Stimulated activated CD8-positive, alpha-beta memory T cell treated with anti-CD3 and anti-CD28 coated beads, Interleukin-4, amount 100 ng/mL, for 48 hours (primary cell): Measurements from ENCODE around the gene CDCA8.

Experiments
- DNase-seq: peaks from one replicate; pipeline ENCODE4 v3.0.0-alpha.2; 2020

Gene CDCA8

GRCh38 chr1:37692078-37692833 is at the start of gene CDCA8:
Gene CDCA8 (plus strand): TSS chr1:37692516. CDS start chr1:37692691, 175 bp downstream.
- peak; percentile 98 for DNase-seq

DNA sequence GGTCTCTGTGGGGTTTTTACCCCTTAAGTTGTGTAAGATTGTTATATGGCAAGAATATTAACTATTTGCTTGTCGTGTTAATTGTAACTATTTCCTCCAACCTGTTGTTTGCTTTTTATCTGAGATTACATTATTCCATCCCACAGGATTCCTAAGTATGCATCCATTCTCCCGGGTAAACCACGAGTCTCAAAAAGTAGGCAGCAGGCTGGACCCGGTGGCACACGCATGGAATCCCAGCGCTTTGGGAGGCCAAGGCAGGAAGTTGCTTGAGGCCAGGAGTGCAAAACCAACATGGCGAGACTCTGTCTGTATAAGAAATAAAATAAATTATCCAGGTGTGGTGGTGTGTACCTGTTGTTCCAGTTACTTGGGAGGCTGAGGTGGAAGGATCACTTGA is 45.0 kb upstream of the CDCA8 start:
- no peak for DNase-seq

GRCh38 chr1:37650173-37650572 is 42.1 kb upstream of the CDCA8 start:
- no peak for DNase-seq

- no peak for DNase-seq
These were observed 41.6 kb upstream of the CDCA8 start for GRCh38 chr1:37650721-37651120.

DNA sequence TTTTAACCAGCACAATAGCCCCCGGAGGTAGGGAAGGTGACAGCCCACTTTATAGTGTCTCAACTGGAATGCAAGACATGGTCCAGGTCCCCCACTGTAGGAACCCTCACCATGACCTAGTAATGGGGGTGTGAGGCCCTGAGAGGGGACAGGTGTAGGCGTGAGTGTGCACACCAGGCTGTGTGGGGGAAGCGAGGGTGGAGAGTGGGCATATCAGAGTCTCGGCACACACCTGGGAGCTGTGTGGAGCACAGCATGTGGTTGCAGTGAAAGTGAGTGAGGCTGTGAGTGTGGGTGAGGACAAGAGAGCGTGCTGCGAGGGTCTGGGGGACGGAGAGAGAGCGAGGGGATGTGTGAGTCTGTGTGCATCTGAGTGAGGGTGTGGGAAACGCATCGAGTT is 40.5 kb upstream of the CDCA8 start:
- no peak for DNase-seq

GRCh38 chr1:37652976-37653375 is 39.3 kb upstream of the CDCA8 start:
- DNase-seq: no peak

GRCh38 chr1:37653906-37654305 is 38.4 kb upstream of the CDCA8 start:
- no peak for DNase-seq

DNA sequence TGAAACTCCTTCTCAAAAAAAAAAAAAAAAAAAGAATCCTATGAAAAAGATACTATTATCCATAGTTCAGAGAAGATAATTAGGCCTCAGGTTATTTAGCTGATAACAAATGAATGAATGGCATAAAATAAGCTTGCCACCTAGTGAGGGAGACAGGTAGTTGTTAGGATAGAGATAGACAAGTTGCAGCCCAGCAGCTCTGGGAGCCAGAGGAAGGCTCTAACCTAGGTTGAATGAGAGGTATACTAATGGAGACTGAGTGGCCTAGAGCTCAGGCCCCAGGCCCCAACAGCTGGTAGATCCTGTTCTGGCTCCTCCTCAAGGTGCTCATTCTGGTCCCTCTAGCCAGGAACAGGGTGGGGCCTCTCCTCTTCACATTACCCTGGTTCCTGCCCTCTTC is 37.0 kb upstream of the CDCA8 start:
- no peak for DNase-seq

- DNase-seq: no peak
These were observed 36.3 kb upstream of the CDCA8 start for GRCh38 chr1:37656026-37656425.

DNA sequence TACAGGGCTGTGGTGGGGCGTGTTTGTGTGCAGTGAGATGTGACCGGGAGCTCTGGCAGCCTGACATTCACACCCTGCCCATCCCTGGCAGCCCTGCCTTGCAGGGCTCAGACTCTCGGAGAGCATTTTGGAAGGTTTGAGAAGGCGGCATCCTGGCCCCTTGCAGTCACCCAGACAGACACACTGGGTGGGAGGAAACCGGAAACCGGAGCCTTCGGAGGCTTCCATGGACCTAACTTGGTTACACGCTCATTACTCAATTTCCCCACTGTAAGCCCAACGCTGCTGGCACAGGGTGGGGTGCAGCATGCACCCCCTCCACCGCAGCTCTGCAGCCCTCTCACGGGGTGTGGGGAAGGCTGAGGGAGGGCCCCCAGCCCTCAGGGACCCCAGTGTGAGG is 35.4 kb upstream of the CDCA8 start:
- no peak for DNase-seq

DNA sequence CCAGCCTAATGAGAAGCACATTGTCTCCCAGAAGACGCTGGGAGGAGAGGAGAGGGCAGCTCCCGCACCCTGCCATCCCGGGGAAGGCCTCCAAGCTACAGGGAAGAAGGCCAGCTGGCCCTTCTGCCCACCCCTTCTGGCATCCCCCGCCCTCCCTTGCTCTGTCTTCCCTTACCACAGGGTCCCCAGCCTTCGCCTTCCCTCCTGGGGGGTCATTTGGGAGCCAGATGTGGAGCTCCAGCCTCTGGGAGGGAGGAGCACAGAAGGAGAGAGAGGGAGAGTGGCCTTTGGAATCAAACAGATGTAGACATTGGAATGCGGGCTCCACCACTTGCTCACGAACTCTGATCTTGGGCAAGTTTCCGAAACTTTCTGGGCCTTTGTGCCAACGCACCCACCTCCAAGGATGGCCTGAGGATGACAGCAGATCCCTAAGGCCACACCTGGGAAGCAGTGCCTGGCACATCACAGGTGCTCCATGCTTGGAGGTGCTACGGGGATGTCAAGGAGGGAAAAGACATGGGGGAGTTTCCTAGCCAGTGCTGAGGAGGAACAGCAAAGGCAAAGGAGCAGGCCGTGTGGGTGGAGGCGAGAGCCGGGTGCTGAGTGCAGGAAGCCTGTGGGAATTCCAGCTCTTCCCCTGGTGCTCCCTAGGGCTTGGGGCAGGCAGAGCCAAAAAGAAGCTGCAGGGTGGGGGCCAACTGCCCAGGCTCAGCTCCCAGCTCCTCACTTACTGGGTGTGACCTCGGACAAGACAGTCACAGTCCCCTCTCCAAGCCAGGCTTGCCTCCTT is 34.5 kb upstream of the CDCA8 start:
- no peak for DNase-seq

DNA sequence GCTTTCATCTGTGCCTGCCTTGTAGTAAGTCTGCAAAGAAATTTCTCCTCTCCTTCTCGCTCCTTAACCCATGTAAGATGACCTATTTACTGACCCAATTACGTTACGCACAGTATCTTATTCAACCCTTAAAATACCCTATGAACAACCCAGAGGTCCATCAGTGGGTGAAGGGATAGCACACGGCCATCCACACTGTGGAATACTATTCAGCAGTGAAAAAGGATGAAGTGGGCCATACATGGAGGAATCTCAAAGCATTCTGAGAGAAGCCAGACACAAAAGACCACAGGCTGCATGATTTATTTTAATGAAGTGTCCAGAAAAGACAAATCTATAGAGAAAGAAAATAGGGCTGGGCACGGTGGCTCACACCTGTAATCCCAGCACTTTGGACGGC is 33.8 kb upstream of the CDCA8 start:
- no peak for DNase-seq

DNA sequence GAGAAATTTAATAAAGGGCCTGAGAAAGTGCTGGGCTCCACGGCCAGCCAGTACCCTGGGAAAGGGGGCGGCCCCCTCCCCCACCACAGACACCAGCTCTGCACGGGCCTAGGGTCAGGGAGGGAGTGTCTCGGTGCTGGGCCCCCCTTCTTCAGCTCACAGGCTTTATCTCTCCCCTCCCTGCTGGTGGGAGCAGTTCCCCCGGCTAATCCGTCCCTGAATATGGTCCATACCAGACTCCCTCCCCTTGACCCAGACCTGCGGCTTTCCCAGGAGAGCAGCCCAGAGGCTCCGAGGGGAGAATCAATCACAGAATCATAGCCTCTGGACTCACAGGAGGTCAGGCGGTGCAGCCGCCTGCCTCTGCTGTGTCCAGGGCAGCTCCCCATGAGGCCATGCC is 31.7 kb upstream of the CDCA8 start:
- DNase-seq: no peak

GRCh38 chr1:37661401-37661800 is 30.9 kb upstream of the CDCA8 start:
- no peak for DNase-seq

DNA sequence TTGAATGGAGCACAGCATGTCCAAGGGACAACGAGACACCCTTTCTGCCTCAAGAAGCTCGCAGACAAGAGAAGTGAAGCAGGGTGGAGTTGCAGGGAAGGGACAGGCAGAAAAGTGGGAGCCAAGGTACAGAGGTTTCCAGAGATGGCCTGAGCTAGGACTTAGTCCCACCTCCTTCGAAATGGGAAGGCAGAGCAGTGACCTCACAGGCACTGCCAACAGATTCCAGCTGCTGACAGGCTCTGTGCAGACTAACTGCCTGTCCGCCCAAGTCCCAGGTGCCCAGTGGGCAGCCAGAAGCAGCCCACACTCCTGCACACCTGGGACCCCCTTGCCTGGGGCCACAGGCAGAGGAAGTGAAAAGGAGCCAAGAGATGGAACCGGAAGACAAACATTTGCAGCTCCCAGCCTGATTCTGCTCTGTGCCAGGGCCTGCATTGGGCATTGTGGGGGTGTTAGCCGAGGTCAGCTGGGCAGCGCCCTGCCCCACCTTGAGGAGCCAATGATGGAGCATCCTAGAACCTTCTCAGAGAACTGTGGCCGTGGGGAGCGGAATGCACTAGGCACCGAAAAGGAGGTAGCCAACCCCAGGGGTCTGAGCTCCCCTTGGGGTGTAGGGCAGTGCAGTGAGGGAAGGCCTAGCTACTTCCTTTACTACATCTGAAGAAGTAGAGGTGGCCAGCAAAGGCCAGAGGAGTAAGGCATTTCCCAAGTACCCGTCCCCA is 30.1 kb upstream of the CDCA8 start:
- DNase-seq: no peak

DNA sequence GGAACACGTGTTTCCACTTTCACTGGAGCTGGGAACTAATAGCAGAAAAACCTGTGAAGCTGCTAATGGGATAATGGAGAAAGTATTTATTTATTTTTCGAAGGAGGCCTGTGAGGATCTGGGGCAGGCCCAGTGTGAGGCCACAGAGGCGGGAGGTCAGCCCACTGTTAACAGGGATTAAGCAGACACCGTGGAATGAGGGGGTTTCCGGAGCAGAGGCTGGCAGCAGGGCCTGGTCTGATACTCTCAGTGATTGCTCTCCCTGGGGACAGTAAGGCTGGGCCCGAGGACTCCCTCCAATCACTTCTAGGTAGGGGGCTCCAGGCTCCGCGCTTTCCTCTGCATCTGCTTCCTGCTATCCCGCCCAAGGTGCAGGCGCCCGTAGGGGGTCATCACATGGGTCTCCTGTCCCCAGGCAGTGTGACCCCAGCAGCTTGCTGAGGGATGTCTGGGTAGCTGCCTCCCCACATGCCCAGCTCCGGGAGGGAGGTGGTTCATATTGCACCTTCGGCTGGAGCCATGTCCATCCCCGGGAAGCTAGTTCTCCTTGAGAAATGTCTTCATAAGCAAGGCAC is 28.8 kb upstream of the CDCA8 start:
- no peak for DNase-seq

DNA sequence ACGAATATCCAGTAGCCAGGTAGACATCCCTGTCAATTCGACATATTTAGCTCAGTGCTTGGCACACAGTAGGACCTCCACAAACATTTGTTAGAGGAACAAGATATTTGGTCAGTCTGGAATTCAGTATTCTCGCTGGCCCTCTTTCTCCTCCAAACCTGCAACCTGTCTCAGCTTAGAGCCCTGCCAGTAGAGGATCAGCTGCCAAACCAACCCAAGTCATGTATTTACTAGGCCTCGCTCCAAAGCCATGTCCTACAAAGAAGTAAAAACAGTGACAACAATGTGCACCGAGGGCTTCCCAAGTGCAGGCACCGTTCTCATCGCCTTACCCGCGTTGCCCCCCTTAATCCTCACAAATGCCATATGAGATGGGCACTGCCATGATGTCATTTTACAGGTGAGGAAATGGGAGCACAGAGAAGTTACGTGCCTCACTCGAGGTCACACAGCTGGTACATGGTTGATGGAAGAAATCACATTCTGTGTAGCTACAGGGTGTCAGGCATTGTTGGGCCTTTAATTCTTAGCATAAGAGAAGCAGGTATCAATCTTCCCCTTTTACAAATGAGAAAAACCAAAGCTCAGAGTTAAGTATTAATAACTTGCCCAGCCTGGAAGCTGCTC is 26.0 kb upstream of the CDCA8 start:
- no peak for DNase-seq

- no peak for DNase-seq
These were observed 25.2 kb upstream of the CDCA8 start for GRCh38 chr1:37667023-37667671.

DNA sequence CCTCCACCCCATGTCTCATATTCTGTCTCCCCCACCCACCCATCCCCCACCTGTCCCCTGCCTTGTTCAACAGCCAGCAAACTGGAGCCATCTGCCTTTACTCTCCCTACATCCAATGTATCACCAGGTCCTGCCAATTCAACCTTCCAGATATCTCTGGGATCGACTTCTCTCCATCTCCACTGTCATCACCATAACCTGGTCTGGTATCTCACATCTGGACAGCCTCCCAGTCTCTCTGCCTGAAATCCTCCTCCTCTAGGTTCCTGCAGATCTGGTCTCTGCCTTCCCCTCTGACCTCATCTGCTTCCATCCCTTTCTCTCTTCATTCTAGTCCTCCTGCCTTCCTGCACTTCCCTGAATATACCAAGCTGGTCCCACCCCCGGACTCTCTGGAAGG is 22.2 kb upstream of the CDCA8 start:
- DNase-seq: no peak

GRCh38 chr1:37671261-37671660 is 21.1 kb upstream of the CDCA8 start:
- DNase-seq: no peak

DNA sequence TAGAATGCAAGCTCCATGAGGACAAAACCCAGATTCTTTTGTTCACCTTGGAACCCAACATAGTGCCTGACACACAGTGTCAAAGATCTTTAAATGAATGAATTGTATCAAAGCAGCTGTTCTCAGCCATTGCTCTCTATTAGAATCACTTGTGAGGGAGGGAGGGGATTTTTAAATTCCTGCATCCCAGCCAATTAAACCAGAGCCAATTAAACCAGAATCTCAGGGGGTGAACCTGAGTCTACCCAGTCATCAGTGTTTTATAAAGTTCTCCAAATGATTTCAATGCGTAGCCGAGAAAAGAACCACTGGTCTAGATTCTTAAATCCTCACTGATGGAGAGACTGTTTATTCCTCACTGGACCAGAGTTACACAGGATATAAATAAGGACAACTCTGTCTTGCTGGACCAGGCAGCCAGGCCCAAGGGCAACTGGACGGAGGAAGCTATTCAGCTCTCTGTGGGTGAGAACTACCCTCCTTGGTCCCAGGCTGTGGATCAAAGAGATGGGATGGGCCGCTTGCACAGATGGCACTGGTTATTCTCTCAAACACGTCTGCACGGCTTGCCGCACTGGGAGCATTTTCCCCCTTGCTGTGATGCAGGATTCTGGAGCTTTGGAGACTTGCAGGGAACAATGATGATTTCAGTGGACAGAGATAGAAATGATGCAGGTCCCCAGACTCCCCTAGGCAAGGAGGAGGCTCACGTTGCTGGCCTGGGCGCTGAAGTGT is 20.0 kb upstream of the CDCA8 start:
- DNase-seq: no peak

- DNase-seq: peak; percentile 75
These were observed 18.4 kb upstream of the CDCA8 start for GRCh38 chr1:37673920-37674319.
